Testis (tissue), 2 donors: ENCODE measurements around the gene MOG.

ENCODE experiments used
- POLR2A ChIP-seq: fragments of 450-650 bp; IDR thresholded peaks from one replicate; pipeline ENCODE4 v1.6.1; 2017; ENCODE audit warnings: antibody characterized with exemption, mild to moderate bottlenecking, moderate library complexity
- TF ChIP-seq, protein P1 (sequence below), 3 experiments: fragments of 450-650 bp in 2 of 3; fragments of 200-600 bp in 1 of 3; sonication (generic) in 1 of 3; IDR thresholded peaks; one replicate each; pipeline ENCODE4 v1.5.1; 2016 to 2019; ENCODE audit warnings: antibody characterized with exemption in 3 of 3, mild to moderate bottlenecking in 2 of 3, moderate library complexity in 1 of 3

DNA sequence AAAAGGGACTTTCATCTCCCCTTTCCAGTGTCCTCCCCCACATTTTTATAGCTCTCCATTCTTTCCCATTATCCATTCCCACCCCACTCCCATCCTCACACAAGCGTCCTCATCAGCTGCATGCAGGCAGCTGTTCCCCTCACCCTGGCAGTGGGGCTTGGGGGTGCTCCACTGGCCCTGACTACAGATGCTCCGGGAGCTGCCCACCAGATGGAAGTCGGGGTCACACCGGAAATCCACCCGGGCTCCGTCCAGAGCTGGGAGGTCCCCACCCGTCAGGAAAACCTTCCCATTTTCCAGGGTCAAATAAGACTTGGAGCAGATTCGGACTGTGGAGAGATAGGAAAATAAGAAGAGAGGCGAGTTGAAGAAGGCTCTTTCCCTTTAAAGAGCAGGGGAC is 26.6 kb upstream of the MOG start:
- TF ChIP-seq POLR2A, result no peak
- TF ChIP-seq, protein P1, sequence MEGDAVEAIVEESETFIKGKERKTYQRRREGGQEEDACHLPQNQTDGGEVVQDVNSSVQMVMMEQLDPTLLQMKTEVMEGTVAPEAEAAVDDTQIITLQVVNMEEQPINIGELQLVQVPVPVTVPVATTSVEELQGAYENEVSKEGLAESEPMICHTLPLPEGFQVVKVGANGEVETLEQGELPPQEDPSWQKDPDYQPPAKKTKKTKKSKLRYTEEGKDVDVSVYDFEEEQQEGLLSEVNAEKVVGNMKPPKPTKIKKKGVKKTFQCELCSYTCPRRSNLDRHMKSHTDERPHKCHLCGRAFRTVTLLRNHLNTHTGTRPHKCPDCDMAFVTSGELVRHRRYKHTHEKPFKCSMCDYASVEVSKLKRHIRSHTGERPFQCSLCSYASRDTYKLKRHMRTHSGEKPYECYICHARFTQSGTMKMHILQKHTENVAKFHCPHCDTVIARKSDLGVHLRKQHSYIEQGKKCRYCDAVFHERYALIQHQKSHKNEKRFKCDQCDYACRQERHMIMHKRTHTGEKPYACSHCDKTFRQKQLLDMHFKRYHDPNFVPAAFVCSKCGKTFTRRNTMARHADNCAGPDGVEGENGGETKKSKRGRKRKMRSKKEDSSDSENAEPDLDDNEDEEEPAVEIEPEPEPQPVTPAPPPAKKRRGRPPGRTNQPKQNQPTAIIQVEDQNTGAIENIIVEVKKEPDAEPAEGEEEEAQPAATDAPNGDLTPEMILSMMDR (IDR thresholded peaks at IDR 0.05), result no peak
